Left lung (tissue), 10 donors: ENCODE data around the gene COL15A1. TPM values are rescaled to one million over a fixed set of nuclear protein-coding genes. Genes with fewer than 3 reads are reported as not detected.

Source experiments
- ATAC-seq: fragments of 200-7000 bp; cut with Tn5 transposase; one replicate; pipeline ENCODE4 v1.9.1; 2020; ENCODE audit warnings: moderate library complexity
- DNase-seq, 4 donors: peaks; one replicate each; pipeline ENCODE4 v3.0.0-alpha.2; 2013 to 2020
- H3K27ac ChIP-seq, 2 donors: fragments of 200-600 bp; sonication (generic) in 1 of 2; one replicate each; pipeline versions ENCODE4 v1.5.0 to v1.8.0; 2020 to 2021
- H3K27me3 ChIP-seq, 2 donors: fragments of 200-600 bp; sonication (generic) in 1 of 2; one replicate each; pipeline versions ENCODE4 v1.5.0 to v1.8.0; 2020 to 2021
- H3K36me3 ChIP-seq, 2 donors: fragments of 200-600 bp; sonication (generic) in 1 of 2; one replicate each; pipeline versions ENCODE4 v1.5.0 to v1.8.0; 2020 to 2021
- H3K4me1 ChIP-seq, 2 donors: fragments of 200-600 bp; one replicate each; pipeline ENCODE4 v1.8.0; 2021
- H3K4me3 ChIP-seq, 2 donors: fragments of 200-600 bp; sonication (generic) in 1 of 2; one replicate each; pipeline versions ENCODE4 v1.5.0 to v1.8.0; 2020 to 2021; ENCODE audit warnings: mild to moderate bottlenecking in 1 of 2
- H3K9me3 ChIP-seq, 2 donors: fragments of 200-600 bp; sonication (generic) in 1 of 2; one replicate each; pipeline versions ENCODE4 v1.5.0 to v1.8.0; 2020 to 2021
- CTCF ChIP-seq, 2 donors: fragments of 200-600 bp; sonication (generic) in 1 of 2; IDR thresholded peaks; one replicate each; pipeline versions ENCODE4 v1.5.0 to v1.8.0; 2021; ENCODE audit warnings: antibody characterized with exemption in 2 of 2
- intact Hi-C, 2 donors: fragments of 100-400 bp; cut with DNase I; formaldehyde crosslinking; loops; one replicate each; pipeline versions ENCODE4 v1.11.2 to v1.14.2; 2022
- polyA plus RNA-seq, 6 donors: library from polyadenylated mRNA; unstranded; fragments of 120-200 nt; gene quantifications; one replicate each; pipeline ENCODE4 v1.2.1, GENCODE V29; 2013; ENCODE audit not compliant: insufficient read length in 6 of 6
- total RNA-seq, 2 donors: library from RNA; stranded (reverse); fragmentation: NEBNext Ultra II Directional; extraction: Animal tissue kit (Norgen Biotek cat#: 25700); gene quantifications; one replicate each; pipeline ENCODE4 v1.2.1, GENCODE V29; 2021
- donor health status: DM: no; HTN: yes; CAD: no.
- donor health status: DM: no; HTN: no; CAD: no.

Gene COL15A1
- total and polyA plus RNA-seq, 8 donors: 2.4 to 58.4 (median 7.4) TPM

- H3K36me3 ChIP-seq: no peaks in the 10 kb centered on the region
- peaks cover 0 to 20% of the 10 kb centered on the region in 2 donors for H3K4me1 ChIP-seq
- no peak for TF ChIP-seq CTCF (IDR thresholded peaks at IDR 0.05)
- intact Hi-C loops: no loop called here
- H3K27me3 ChIP-seq: no peaks in the 10 kb centered on the region
- H3K27ac ChIP-seq: no peak overlapping the region
- no peak for ATAC-seq
- H3K9me3 ChIP-seq: no peaks in the 10 kb centered on the region
- H3K4me3 ChIP-seq: no peak overlapping the region
- no peak for DNase-seq
Observed at GRCh38 chr9:99101271-99101670, 157.6 kb downstream of the COL15A1 start.

GRCh38 chr9:99101812-99102211 lies 158.1 kb downstream of the COL15A1 start:
- Histone ChIP-seq H3K9me3 (no peaks in the 10 kb centered on the region), H3K27me3 (no peaks in the 10 kb centered on the region), H3K4me1 (peaks cover 3 to 25% of the 10 kb centered on the region in 2 donors), H3K27ac (no peak overlapping the region), H3K4me3 (no peak overlapping the region), H3K36me3 (no peaks in the 10 kb centered on the region)
- no peak for TF ChIP-seq CTCF (IDR thresholded peaks at IDR 0.05)
- ATAC-seq (no peak), DNase-seq (no peak)
- intact Hi-C loops: no loop called here

- Histone ChIP-seq H3K4me3 (no peak overlapping the region), H3K27me3 (no peaks in the 10 kb centered on the region), H3K4me1 (peaks cover 4 to 40% of the 10 kb centered on the region in 2 donors), H3K36me3 (no peaks in the 10 kb centered on the region), H3K9me3 (no peaks in the 10 kb centered on the region), H3K27ac (peak overlapping the region; percentile 86 to 92)
- intact Hi-C loops: no loop called here
- ATAC-seq (no peak), DNase-seq (no peak)
- TF ChIP-seq CTCF (IDR thresholded peaks at IDR 0.05): no peak
Observed at GRCh38 chr9:99103054-99103895, 159.6 kb downstream of the COL15A1 start.

GRCh38 chr9:99103901-99104458 lies 160.3 kb downstream of the COL15A1 start:
- H3K4me3 ChIP-seq: peak overlapping the region; percentile 45 to 71
- DNase-seq (peak in 2 of 4 donors; percentile 20 to 26), ATAC-seq (peak; percentile 2)
- no peaks in the 10 kb centered on the region for H3K9me3 ChIP-seq
- peaks cover 7 to 47% of the 10 kb centered on the region in 2 donors for H3K4me1 ChIP-seq
- intact Hi-C loops: no loop called here
- peak overlapping the region; percentile 86 to 92 for H3K27ac ChIP-seq
- no peak for TF ChIP-seq CTCF (IDR thresholded peaks at IDR 0.05)
- no peaks in the 10 kb centered on the region for H3K36me3 ChIP-seq
- no peaks in the 10 kb centered on the region for H3K27me3 ChIP-seq

GRCh38 chr9:99104459-99105151 lies 160.9 kb downstream of the COL15A1 start, which contains the start of gene TGFBR1:
Gene TGFBR1 (plus strand): TSS chr9:99105113. CDS start chr9:99105206, 93 bp downstream.
- intact Hi-C loops: no loop called here
- no peaks in the 10 kb centered on the region for H3K9me3 ChIP-seq
- ATAC-seq: peak; percentile 93
- peak; percentile 86 to 99 (median 94) for DNase-seq
- peak within 1 kb of the TSS; percentile 92 to 93 for H3K27ac ChIP-seq
- H3K4me3 ChIP-seq: peak within 1 kb of the TSS; percentile 71 to 92
- TF ChIP-seq CTCF (IDR thresholded peaks at IDR 0.05): peak in 1 of 2 donors; percentile 14
- H3K27me3 ChIP-seq: no peaks in the 10 kb centered on the region
- no peaks in the 10 kb centered on the region for H3K36me3 ChIP-seq
- H3K4me1 ChIP-seq: peaks cover 7 to 53% of the 10 kb centered on the region in 2 donors
